Esophagus squamous epithelium (tissue), 5 donors: Measurements from ENCODE around the gene EWSR1. TPM values are rescaled to one million over a fixed set of nuclear protein-coding genes. Genes with fewer than 3 reads are reported as not detected.

Source experiments
- DNase-seq: peaks from one replicate; lab custom pipeline; 2025; lab: John Stamatoyannopoulos, UW
- H3K27ac ChIP-seq, 4 donors: fragments of 200-600 bp; sonication (generic); one replicate each; pipeline ENCODE4 v1.5.1; 2016 to 2019; ENCODE audit warnings: mild to moderate bottlenecking in 1 of 4
- H3K27me3 ChIP-seq, 4 donors: fragments of 200-600 bp; sonication (generic); 1 replicate in 3 of 4; 2 replicates in 1 of 4; pipeline versions ENCODE4 v1.5.1 to v1.6.0; 2017 to 2021; ENCODE audit warnings: antibody characterized with exemption in 1 of 4
- H3K36me3 ChIP-seq, 3 donors: fragments of 200-600 bp; sonication (generic); one replicate each; pipeline ENCODE4 v1.5.1; 2016 to 2019
- H3K4me1 ChIP-seq, 3 donors: fragments of 200-600 bp; sonication (generic); one replicate each; pipeline ENCODE4 v1.5.1; 2017 to 2019
- H3K4me3 ChIP-seq, 4 donors: fragments of 200-600 bp; sonication (generic); 1 replicate in 3 of 4; 2 replicates in 1 of 4; pipeline ENCODE4 v1.5.1; 2016 to 2019; ENCODE audit warnings: mild to moderate bottlenecking in 2 of 4, moderate library complexity in 1 of 4
- H3K9me3 ChIP-seq, 3 donors: fragments of 200-600 bp; sonication (generic); one replicate each; pipeline ENCODE4 v1.5.1; 2016 to 2019
- POLR2A ChIP-seq, 4 donors: fragments of 450-650 bp; IDR thresholded peaks; one replicate each; pipeline ENCODE4 v1.6.1; 2017; ENCODE audit warnings: antibody characterized with exemption in 4 of 4, mild to moderate bottlenecking in 4 of 4, moderate library complexity in 3 of 4
- WGBS, 2 donors: methylation state at CpG; one replicate each; pipeline ENCODE4 v1.1.5; 2018; 5-methylcytosine and 5-hydroxymethylcytosine counted together
- intact Hi-C: fragments of 100-400 bp; cut with DNase I; formaldehyde crosslinking; loops from one replicate; pipeline ENCODE4 v1.15.0; 2022
- total RNA-seq, 4 donors: library from RNA; depleted of rRNA; stranded (reverse); fragments of >200 nt; gene quantifications; one replicate each; pipeline ENCODE4 v1.1.0, GENCODE V29; 2016
- TF ChIP-seq, protein P1 (sequence below), 6 experiments: fragments of 450-650 bp in 4 of 6; fragments of 200-600 bp in 2 of 6; sonication (generic) in 2 of 6; IDR thresholded peaks; one replicate each; pipeline ENCODE4 v1.5.1; 2016 to 2019; ENCODE audit warnings: antibody characterized with exemption in 6 of 6, mild to moderate bottlenecking in 4 of 6, moderate library complexity in 4 of 6
- donor health status: DM: yes; HTN: yes; CAD: no.

EWSR1 gene
- total RNA-seq, 4 donors from 2014 or later: 124 to 217 (median 174) TPM

DNA sequence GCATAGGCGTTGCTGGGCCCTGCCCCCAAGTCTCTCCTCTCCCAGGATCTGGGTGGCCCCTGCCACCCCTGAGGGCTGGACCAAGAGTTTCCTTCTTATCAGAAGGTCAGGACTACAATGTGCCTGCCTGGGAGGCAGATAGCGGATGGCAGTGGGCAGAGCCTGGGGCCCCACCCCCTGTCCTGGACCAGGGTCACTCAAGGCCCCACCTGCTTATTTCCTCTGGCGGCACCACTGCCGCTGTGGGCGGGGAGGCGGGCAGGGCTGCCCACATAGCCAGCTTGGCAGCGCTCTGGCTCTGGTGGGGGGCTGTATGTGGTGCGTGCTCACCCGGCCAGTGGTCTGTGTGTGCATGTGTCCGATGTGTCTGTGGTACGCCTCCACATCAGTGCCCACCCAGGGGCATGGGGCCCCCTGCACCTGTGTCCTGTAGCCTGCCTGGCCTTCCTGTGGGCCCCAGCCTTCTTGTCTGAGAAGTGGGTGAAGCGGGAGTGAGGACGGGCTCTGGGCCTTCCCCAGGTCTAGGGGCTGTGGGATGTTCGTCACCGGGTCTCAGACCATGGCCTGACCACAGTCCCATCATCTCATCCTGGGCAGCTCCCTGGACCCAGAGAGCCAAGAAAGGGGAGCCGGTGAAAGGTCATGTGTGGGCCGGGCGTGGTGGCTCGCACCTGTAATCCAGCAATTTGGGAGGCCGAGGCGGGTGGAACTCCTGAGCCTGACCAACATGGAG is 41.4 kb downstream of the EWSR1 start:
- TF ChIP-seq, protein P1, sequence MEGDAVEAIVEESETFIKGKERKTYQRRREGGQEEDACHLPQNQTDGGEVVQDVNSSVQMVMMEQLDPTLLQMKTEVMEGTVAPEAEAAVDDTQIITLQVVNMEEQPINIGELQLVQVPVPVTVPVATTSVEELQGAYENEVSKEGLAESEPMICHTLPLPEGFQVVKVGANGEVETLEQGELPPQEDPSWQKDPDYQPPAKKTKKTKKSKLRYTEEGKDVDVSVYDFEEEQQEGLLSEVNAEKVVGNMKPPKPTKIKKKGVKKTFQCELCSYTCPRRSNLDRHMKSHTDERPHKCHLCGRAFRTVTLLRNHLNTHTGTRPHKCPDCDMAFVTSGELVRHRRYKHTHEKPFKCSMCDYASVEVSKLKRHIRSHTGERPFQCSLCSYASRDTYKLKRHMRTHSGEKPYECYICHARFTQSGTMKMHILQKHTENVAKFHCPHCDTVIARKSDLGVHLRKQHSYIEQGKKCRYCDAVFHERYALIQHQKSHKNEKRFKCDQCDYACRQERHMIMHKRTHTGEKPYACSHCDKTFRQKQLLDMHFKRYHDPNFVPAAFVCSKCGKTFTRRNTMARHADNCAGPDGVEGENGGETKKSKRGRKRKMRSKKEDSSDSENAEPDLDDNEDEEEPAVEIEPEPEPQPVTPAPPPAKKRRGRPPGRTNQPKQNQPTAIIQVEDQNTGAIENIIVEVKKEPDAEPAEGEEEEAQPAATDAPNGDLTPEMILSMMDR (IDR thresholded peaks at IDR 0.05): no peak
- TF ChIP-seq POLR2A (IDR thresholded peaks at IDR 0.05): no peak
- no peaks in the 10 kb centered on the region for H3K9me3 ChIP-seq
- peak overlapping the region in 3 of 4 donors; percentile 69 to 98 (median 75) for H3K4me3 ChIP-seq
- intact Hi-C loops: no loop called here
- H3K27ac ChIP-seq: peak overlapping the region; percentile 88 to 96 (median 90)
- H3K36me3 ChIP-seq: peaks cover 0 to 9% (median 0%) of the 10 kb centered on the region in 3 donors
- WGBS, 2 donors: no CpG with 5 or more reads among the region's 21 CpGs
- H3K4me1 ChIP-seq: peaks cover 62 to 96% (median 69%) of the 10 kb centered on the region in 3 donors
- H3K27me3 ChIP-seq: peaks cover 1 to 20% (median 5%) of the 10 kb centered on the region in 4 donors
- no peak for DNase-seq

- H3K27me3 ChIP-seq: peaks cover 4 to 28% (median 7%) of the 10 kb centered on the region in 4 donors
- H3K4me1 ChIP-seq: peaks cover 67 to 99% (median 76%) of the 10 kb centered on the region in 3 donors
- no peak for TF ChIP-seq POLR2A (IDR thresholded peaks at IDR 0.05)
- TF ChIP-seq, protein P1 (IDR thresholded peaks at IDR 0.05): no peak
- H3K36me3 ChIP-seq: peaks cover 0 to 9% (median 0%) of the 10 kb centered on the region in 3 donors
- H3K27ac ChIP-seq: peak overlapping the region; percentile 88 to 96 (median 90)
- intact Hi-C loops: no loop called here
- H3K9me3 ChIP-seq: no peaks in the 10 kb centered on the region
- H3K4me3 ChIP-seq: peak overlapping the region in 3 of 4 donors; percentile 23 to 69 (median 53)
- DNase-seq: no peak
- 38 to 58% methylated on average over 6 to 8 of the region's 28 CpGs for WGBS, 2 donors
Measured at GRCh38 chr22:29310065-29310862, 42.2 kb downstream of the EWSR1 start.

- Histone ChIP-seq H3K9me3 (no peaks in the 10 kb centered on the region), H3K4me3 (peak overlapping the region; percentile 2 to 53 (median 16)), H3K27me3 (peaks cover 5 to 34% (median 8%) of the 10 kb centered on the region in 4 donors), H3K36me3 (peaks cover 0 to 9% (median 0%) of the 10 kb centered on the region in 3 donors), H3K27ac (peak overlapping the region; percentile 88 to 91 (median 90)), H3K4me1 (peaks cover 68 to 99% (median 83%) of the 10 kb centered on the region in 3 donors)
- TF ChIP-seq, protein P1 (IDR thresholded peaks at IDR 0.05): no peak
- TF ChIP-seq POLR2A (IDR thresholded peaks at IDR 0.05): no peak
- WGBS, 2 donors: 0 to 4% methylated on average over 3 to 6 of the region's 18 CpGs
- intact Hi-C loops: no loop called here
- no peak for DNase-seq
Measured at GRCh38 chr22:29310863-29311339, 42.8 kb downstream of the EWSR1 start.

DNA sequence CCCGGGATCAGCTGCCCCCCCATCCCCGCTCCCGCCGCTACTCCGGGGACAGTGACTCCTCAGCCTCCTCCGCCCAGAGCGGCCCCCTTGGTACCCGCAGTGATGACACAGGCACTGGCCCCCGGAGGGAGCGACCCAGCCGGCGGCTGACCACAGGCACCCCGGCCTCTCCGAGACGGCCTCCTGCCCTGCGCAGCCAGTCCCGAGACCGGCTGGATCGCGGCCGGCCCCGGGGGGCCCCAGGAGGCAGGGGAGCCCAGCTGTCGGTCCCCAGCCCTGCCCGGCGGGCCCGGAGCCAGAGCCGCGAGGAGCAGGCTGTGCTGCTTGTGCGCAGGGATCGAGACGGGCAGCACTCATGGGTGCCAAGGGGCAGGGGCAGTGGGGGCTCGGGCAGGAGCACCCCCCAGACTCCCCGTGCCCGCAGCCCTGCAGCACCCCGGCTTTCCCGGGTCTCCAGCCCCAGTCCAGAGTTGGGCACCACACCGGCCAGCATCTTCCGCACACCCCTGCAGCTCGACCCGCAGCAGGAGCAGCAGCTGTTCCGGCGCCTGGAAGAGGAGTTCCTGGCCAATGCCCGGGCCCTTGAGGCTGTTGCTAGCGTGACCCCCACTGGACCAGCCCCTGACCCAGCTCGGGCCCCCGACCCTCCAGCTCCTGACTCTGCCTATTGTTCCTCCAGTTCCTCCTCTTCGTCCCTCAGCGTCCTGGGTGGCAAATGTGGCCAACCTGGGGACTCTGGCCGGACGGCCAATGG is 43.6 kb downstream of the EWSR1 start:
- intact Hi-C loops: no loop called here
- H3K4me1 ChIP-seq: peaks cover 66 to 94% (median 79%) of the 10 kb centered on the region in 3 donors
- DNase-seq: no peak
- TF ChIP-seq POLR2A (IDR thresholded peaks at IDR 0.05): no peak
- TF ChIP-seq, protein P1 (IDR thresholded peaks at IDR 0.05): no peak
- 84% methylated on average over 11 of the region's 50 CpGs; no CpG with 5 or more reads in 1 of the 2 donors for WGBS, 2 donors
- no peaks in the 10 kb centered on the region for H3K9me3 ChIP-seq
- peaks cover 0 to 9% (median 0%) of the 10 kb centered on the region in 3 donors for H3K36me3 ChIP-seq
- H3K4me3 ChIP-seq: peak overlapping the region; percentile 2 to 53 (median 16)
- H3K27me3 ChIP-seq: peaks cover 5 to 42% (median 8%) of the 10 kb centered on the region in 4 donors
- H3K27ac ChIP-seq: peak overlapping the region; percentile 63 to 91 (median 80)
